Heart left ventricle (tissue), 16 donors: Measurements from ENCODE around the gene UCP1. TPM values are rescaled to one million over a fixed set of nuclear protein-coding genes. Genes with fewer than 3 reads are reported as not detected.
A peak's percentile ranks its signal among the peaks of the same experiment; 100 is the strongest.

ENCODE experiments used
- ATAC-seq, 4 donors: fragments of 200-7000 bp; cut with Tn5 transposase; one replicate each; pipeline ENCODE4 v1.9.1; 2020 to 2022; ENCODE audit warnings: moderate library complexity in 4 of 4, mild to moderate bottlenecking in 3 of 4, moderate number of reproducible peaks in 1 of 4
- DNase-seq, 5 donors: peaks; one replicate each; pipeline ENCODE4 v3.0.0-alpha.2; 2020
- H3K27ac ChIP-seq, 12 donors: fragments of 200-600 bp; sonication (generic) in 4 of 12; one replicate each; pipeline versions ENCODE4 v1.5.0 to v1.8.0; 2016 to 2022; ENCODE audit warnings: mild to moderate bottlenecking in 2 of 12
- H3K27me3 ChIP-seq, 9 donors: fragments of 200-600 bp; sonication (generic) in 2 of 9; one replicate each; pipeline versions ENCODE4 v1.5.1 to v1.8.0; 2016 to 2022; ENCODE audit warnings: mild to moderate bottlenecking in 3 of 9
- H3K36me3 ChIP-seq, 9 donors: fragments of 200-600 bp; sonication (generic) in 2 of 9; one replicate each; pipeline versions ENCODE4 v1.5.0 to v1.8.0; 2018 to 2022; ENCODE audit warnings: mild to moderate bottlenecking in 2 of 9
- H3K4me1 ChIP-seq, 12 donors: fragments of 200-600 bp; sonication (generic) in 4 of 12; one replicate each; pipeline versions ENCODE4 v1.5.0 to v1.8.0; 2016 to 2022; ENCODE audit warnings: mild to moderate bottlenecking in 3 of 12
- H3K4me3 ChIP-seq, 12 donors: fragments of 200-600 bp; sonication (generic) in 4 of 12; one replicate each; pipeline versions ENCODE4 v1.5.0 to v1.8.0; 2017 to 2022; ENCODE audit warnings: mild to moderate bottlenecking in 9 of 12, moderate library complexity in 4 of 12
- H3K9me3 ChIP-seq, 12 donors: fragments of 200-600 bp; sonication (generic) in 4 of 12; one replicate each; pipeline versions ENCODE4 v1.5.0 to v1.8.0; 2016 to 2022; ENCODE audit warnings: mild to moderate bottlenecking in 1 of 12
- CTCF ChIP-seq, 12 donors: fragments of 200-600 bp; sonication (generic) in 4 of 12; IDR thresholded peaks; one replicate each; pipeline versions ENCODE4 v1.5.0 to v1.8.0; 2018 to 2022; ENCODE audit warnings: antibody characterized with exemption in 12 of 12, mild to moderate bottlenecking in 5 of 12
- POLR2A ChIP-seq, 2 donors: fragments of 450-650 bp; IDR thresholded peaks; one replicate each; pipeline ENCODE4 v1.6.1; 2017; ENCODE audit warnings: antibody characterized with exemption in 2 of 2, mild to moderate bottlenecking in 2 of 2, moderate library complexity in 2 of 2
- WGBS, 4 donors: extraction: QIAGEN DNeasy Blood & Tissue Kit in 2 of 4; methylation state at CpG; one replicate each; pipeline versions ENCODE4 v1.1.5 to v1.1.7; 2013 to 2018; 5-methylcytosine and 5-hydroxymethylcytosine counted together
- intact Hi-C, 10 donors: fragments of 100-400 bp; cut with DNase I; formaldehyde crosslinking; loops; one replicate each; pipeline versions ENCODE4 v1.11.1 to v1.14.2; 2022
- long read RNA-seq, 3 donors: library from polyadenylated mRNA; unstranded; transcript quantifications; one replicate each; pipeline ENCODE4 v2.0.0, GENCODE V29; 2020 to 2021
- polyA plus RNA-seq, 2 donors: library from polyadenylated mRNA; stranded (reverse); fragments of 200-250 nt; gene quantifications; one replicate each; pipeline ENCODE4 v1.2.3, GENCODE V29; 2013
- total RNA-seq, 9 donors: library from RNA; depleted of rRNA in 2 of 9; stranded (reverse); fragments of >200 nt in 2 of 9; fragmentation: NEBNext Ultra II Directional in 3 of 9; extraction: Animal tissue kit (Norgen Biotek cat#: 25700) in 3 of 9; gene quantifications; one replicate each; pipeline versions ENCODE4 v1.1.0 to v1.2.4, GENCODE V29; 2016 to 2023
- donor health status: ischemic (EF 13 %, LVEDD 7.1; RV severe dilation, severe dysfunction).
- donor health status: healthy with polysubstance abuse.
- donor health status: DM: no; HTN: yes; CAD: no.
- donor health status: DM: no; HTN: no; CAD: no.
- donor health status: ischemic (EF 25% LVEDD 6.9; RV normal size, moderate dysfunction).
- donor health status: ischemic (EF 25% LVEDD 5.7; RV mildly dilated, moderate dysfunction).
- donor health status: healthy.
- donor health status: DM: yes; HTN: yes; CAD: no.
- donor health status: ischemic (EF 35%, LVEDD 5.7; RV mildly dilated, moderate dysfunction).
- donor health status: nonischemic (EF 11% LVEDD 7.7; RV severe dilation, severe dysfunction).
- donor health status: DM: yes; HTN: yes; CAD: no.
- donor health status: PGD.
- donor health status: ischemic (EF 29% LVEDD 5.4; RV normal size, mild dysfunction).
- donor health status: nonischemic (EF 23%, LVEDD 6.1; RV moderate dilation, normal function).

UCP1 gene
- total RNA-seq: not detected
- polyA plus RNA-seq: under 1 TPM in 1 of 2 donors, not detected in 1; 0.14 TPM
- long read RNA-seq, donor 1: 0 reads
- long read RNA-seq, donor 2: 0 reads
- long read RNA-seq, donor 3: 0 reads

DNA sequence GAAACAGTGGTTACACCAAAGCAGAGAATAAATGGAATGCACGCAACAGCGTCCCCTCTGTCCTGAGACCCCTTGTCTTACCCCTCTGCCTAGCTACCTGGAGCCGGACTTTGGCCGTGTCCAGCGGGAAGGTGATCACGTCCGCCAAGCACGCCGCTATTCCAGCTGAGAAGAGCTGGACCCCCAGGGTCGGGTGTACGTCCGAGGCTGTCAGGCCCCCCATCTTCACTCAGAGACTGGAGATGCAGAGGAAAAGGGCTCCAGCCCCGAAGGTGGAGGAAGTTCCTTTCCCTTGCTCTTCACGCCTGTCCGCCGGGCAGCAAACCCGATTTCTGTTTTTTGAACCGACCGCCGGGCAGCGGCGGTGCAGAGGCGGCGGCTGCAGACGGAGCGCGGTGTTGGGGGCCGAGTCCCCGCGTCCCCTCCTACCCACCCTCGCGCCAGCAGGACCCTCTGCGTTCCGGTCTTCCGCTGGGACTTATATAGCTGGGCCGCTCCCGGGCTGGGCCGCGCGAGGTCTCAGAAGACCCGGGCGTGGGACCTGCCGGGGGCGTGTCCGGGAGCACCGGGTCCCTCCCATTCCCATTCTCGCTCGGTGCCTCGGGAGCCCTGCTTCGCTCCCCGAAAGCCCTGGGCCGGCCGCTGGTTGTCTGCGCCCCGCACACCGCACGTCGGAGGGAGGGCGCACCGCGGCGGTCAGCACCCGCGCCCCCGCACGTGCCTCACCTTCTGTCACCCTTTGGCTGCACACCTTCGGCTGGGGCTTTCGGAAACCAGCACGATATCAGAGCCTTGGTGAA, at the start of gene UCP1:
Gene UCP1, minus strand, starts transcription at position 455 of the 800 bp plus-strand sequence. Its CDS starts 232 bp downstream, at position 223.
- DNase-seq (peak in 3 of 5 donors; percentile 11 to 46 (median 43)), ATAC-seq (peak in 3 of 4 donors; percentile 63 to 82 (median 72))
- 1 to 5% (median 4%) methylated on average over 39 to 69 of the region's 69 CpGs for WGBS, 4 donors
- H3K27me3 ChIP-seq: peaks cover 3 to 66% (median 40%) of the 10 kb centered on the region in 9 donors
- H3K9me3 ChIP-seq: peaks cover 0 to 13% (median 3%) of the 10 kb centered on the region in 12 donors
- no peak for TF ChIP-seq POLR2A (IDR thresholded peaks at IDR 0.05)
- no peak for TF ChIP-seq CTCF (IDR thresholded peaks at IDR 0.05)
- H3K27ac ChIP-seq: no peak within 1 kb of the TSS
- no peaks in the 10 kb centered on the region for H3K36me3 ChIP-seq
- H3K4me3 ChIP-seq: peak within 1 kb of the TSS; percentile 30 to 71 (median 56)
- H3K4me1 ChIP-seq: peaks cover 0 to 24% (median 12%) of the 10 kb centered on the region in 12 donors
- intact Hi-C loops: no loop called here

DNA sequence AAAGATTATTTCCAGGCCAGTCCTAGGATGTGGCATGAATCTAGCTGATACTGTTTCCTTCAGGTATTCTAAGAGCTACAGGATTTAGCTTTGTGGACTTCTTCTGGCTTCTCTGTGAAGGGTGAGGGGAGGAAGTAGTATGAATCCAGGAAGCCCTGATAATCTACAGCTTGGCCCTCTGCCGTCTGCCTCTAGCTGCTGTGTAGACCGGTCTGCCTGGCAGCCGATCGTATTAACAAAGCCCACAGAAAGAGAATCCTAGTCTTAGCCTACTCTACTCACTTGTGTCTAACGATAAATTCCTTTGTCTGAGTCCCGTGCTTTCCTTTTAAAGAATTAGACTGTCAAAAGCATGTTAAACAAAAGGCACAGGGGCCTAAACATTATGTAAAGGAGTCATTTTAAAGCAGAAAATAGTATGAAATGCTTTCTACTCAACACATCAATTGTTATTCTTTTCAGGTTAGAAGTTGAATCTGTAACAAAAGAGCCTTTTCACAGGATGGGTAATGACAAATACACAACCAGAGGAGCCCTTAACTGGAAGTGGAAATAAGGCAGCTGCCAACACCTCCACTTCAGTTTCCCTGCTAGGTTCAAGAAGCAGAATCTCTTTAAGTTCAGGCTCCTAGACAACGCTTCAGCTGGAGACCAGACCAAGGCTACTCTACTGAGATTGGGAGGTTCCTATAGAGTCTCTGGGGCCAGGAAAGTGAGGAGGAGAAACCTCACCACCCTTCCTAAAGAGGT, 48.9 kb upstream of the UCP1 start:
- ATAC-seq (no peak), DNase-seq (no peak)
- Histone ChIP-seq H3K4me1 (peaks cover 0 to 11% (median 0%) of the 10 kb centered on the region in 12 donors), H3K27ac (no peak overlapping the region), H3K4me3 (no peak overlapping the region), H3K9me3 (no peaks in the 10 kb centered on the region), H3K27me3 (no peaks in the 10 kb centered on the region), H3K36me3 (peaks cover 0 to 28% (median 11%) of the 10 kb centered on the region in 9 donors)
- WGBS, 4 donors: 42 to 49% (median 48%) methylated on average over 7 of the region's 7 CpGs
- TF ChIP-seq POLR2A (IDR thresholded peaks at IDR 0.05) (no peak), CTCF (IDR thresholded peaks at IDR 0.05) (no peak)
- intact Hi-C loops: loop anchor here in 2 of 10 donors (5.0 kb wide), 2 partner anchors 190 to 255 kb away; partner anchors contain the start of gene CLGN (in 1 of the 2)

- Histone ChIP-seq H3K9me3 (no peaks in the 10 kb centered on the region), H3K4me3 (no peak overlapping the region), H3K27me3 (no peaks in the 10 kb centered on the region), H3K27ac (no peak overlapping the region), H3K36me3 (peaks cover 0 to 6% (median 0%) of the 10 kb centered on the region in 9 donors), H3K4me1 (peaks cover 0 to 17% (median 0%) of the 10 kb centered on the region in 12 donors)
- DNase-seq: no peak
- intact Hi-C loops: loop anchor here in 2 of 10 donors (5.0 kb wide), 2 partner anchors 188 to 253 kb away; partner anchors contain the start of gene CLGN (in 1 of the 2)
- no peak for ATAC-seq
- TF ChIP-seq POLR2A (IDR thresholded peaks at IDR 0.05) (no peak), CTCF (IDR thresholded peaks at IDR 0.05) (no peak)
- WGBS, 4 donors: 84 to 96% (median 91%) methylated on average over 1 of the region's 1 CpG
Measured at GRCh38 chr4:140615451-140615850, 46.7 kb upstream of the UCP1 start.
